OCI-LY1 (cell line): ENCODE results near the gene ERBB4.

Experiments used
- EZH2 ChIP-seq: fragments of 200-600 bp; sonication (generic), shearing (Covaris generic); IDR thresholded peaks from 2 replicates; pipeline ENCODE4 v1.8.0; 2017; ENCODE audit warnings: borderline replicate concordance, mixed run types, mild to moderate bottlenecking, antibody characterized with exemption, low read length, moderate library complexity, mixed read lengths
- TF ChIP-seq, protein P1 (sequence below): fragments of 200-600 bp; sonication (generic), shearing (Covaris generic); IDR thresholded peaks from 2 replicates; pipeline ENCODE4 v1.5.1; 2017; ENCODE audit warnings: mild to moderate bottlenecking, antibody characterized with exemption, low read length, moderate library complexity, mixed read lengths

DNA sequence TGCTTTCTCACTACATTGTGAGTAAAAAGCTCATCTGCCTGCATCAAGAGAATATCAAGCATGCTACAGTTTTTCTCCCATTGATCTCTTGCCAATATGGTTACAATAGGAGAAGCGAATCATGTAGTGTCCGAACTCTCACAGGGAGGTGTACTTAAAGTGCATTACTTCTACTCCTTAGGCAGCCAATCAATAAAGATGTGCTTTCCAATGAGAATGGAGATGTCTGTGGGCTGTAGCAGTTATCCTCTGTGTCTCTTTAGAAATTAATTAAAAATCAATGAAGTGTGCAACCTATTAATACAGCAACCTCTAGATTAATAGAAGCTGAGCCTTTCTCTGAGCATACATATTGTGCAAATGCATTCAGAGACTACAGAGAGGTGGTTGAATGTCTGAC, 1098.5 kb downstream of the ERBB4 start:
- TF ChIP-seq, protein P1, sequence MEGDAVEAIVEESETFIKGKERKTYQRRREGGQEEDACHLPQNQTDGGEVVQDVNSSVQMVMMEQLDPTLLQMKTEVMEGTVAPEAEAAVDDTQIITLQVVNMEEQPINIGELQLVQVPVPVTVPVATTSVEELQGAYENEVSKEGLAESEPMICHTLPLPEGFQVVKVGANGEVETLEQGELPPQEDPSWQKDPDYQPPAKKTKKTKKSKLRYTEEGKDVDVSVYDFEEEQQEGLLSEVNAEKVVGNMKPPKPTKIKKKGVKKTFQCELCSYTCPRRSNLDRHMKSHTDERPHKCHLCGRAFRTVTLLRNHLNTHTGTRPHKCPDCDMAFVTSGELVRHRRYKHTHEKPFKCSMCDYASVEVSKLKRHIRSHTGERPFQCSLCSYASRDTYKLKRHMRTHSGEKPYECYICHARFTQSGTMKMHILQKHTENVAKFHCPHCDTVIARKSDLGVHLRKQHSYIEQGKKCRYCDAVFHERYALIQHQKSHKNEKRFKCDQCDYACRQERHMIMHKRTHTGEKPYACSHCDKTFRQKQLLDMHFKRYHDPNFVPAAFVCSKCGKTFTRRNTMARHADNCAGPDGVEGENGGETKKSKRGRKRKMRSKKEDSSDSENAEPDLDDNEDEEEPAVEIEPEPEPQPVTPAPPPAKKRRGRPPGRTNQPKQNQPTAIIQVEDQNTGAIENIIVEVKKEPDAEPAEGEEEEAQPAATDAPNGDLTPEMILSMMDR, result no peak
- no peak for TF ChIP-seq EZH2
